Body of pancreas (tissue), 4 donors: ENCODE data around the gene CDR2.

Experiments
- POLR2A ChIP-seq, 3 donors: fragments of 450-650 bp; IDR thresholded peaks; one replicate each; pipeline ENCODE4 v1.6.1; 2016; ENCODE audit warnings: antibody characterized with exemption in 3 of 3, mild to moderate bottlenecking in 2 of 3
- TF ChIP-seq, protein P1 (sequence below), 7 experiments: fragments of 450-650 bp in 4 of 7; fragments of 200-600 bp in 3 of 7; sonication (generic) in 3 of 7; IDR thresholded peaks; one replicate each; pipeline ENCODE4 v1.5.1; 2016 to 2019; ENCODE audit warnings: antibody characterized with exemption in 7 of 7

DNA sequence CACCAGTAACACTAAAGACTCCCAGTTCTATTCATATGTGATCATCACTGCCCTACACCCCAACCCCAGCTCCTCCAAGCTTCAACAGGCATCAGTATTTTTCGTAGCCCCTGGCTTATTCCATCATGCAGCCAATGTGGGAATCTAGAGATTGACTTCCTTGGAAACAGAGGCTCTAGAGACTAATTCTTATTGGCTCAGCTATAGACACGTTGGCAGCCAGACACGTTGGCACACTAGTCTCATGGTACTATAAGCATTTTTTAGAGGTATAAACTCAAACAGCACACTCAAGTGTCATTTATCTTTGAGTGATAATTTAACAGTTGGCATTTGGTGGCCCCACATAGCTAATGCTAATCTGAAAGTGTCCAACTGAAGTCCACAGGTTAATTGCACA, 44.4 kb upstream of the CDR2 start:
- TF ChIP-seq, protein P1, sequence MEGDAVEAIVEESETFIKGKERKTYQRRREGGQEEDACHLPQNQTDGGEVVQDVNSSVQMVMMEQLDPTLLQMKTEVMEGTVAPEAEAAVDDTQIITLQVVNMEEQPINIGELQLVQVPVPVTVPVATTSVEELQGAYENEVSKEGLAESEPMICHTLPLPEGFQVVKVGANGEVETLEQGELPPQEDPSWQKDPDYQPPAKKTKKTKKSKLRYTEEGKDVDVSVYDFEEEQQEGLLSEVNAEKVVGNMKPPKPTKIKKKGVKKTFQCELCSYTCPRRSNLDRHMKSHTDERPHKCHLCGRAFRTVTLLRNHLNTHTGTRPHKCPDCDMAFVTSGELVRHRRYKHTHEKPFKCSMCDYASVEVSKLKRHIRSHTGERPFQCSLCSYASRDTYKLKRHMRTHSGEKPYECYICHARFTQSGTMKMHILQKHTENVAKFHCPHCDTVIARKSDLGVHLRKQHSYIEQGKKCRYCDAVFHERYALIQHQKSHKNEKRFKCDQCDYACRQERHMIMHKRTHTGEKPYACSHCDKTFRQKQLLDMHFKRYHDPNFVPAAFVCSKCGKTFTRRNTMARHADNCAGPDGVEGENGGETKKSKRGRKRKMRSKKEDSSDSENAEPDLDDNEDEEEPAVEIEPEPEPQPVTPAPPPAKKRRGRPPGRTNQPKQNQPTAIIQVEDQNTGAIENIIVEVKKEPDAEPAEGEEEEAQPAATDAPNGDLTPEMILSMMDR (IDR thresholded peaks at IDR 0.05), result no peak
- TF ChIP-seq POLR2A (IDR thresholded peaks at IDR 0.05), result no peak
